HFF-Myc (cell line): ENCODE data around the gene MFNG.

Experiments
- DNase-seq: peaks from one replicate; pipeline ENCODE4 v3.0.0-alpha.2; 2011; ENCODE audit warnings: low read depth; ENCODE audit errors: extremely low read depth
- H3K4me3 ChIP-seq: replicated peaks from 2 replicates; pipeline ENCODE4 v1.5.1; 2011; ENCODE audit warnings: low read depth, mild to moderate bottlenecking, control low read depth, low read length
- TF ChIP-seq, protein P1 (sequence below): IDR thresholded peaks from 2 replicates; pipeline ENCODE4 v1.5.1; 2012; ENCODE audit warnings: mild to moderate bottlenecking, low read depth, low read length, control low read depth; ENCODE audit errors: missing control alignments

Gene MFNG

DNA sequence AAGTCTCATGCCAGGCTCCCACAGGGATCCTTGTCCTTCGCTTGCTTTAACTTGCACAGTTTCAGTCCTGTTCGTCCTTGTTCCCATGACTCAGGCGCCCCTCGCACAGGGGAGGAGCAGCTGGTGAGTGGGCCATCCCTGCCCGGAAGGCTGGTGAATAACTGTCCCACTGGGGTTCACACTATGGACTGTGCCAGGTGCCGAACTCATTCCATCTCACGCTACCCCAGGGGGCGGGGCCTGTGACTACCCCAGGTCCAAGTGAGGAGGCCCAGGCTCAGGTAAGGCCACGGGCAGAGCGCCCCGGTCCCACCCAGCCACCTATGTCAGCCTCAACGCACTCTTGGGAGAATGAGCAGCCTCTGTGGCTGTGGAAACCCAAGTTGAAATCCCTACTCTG is 40.2 kb upstream of the MFNG start:
- DNase-seq, result no peak
- TF ChIP-seq, protein P1, sequence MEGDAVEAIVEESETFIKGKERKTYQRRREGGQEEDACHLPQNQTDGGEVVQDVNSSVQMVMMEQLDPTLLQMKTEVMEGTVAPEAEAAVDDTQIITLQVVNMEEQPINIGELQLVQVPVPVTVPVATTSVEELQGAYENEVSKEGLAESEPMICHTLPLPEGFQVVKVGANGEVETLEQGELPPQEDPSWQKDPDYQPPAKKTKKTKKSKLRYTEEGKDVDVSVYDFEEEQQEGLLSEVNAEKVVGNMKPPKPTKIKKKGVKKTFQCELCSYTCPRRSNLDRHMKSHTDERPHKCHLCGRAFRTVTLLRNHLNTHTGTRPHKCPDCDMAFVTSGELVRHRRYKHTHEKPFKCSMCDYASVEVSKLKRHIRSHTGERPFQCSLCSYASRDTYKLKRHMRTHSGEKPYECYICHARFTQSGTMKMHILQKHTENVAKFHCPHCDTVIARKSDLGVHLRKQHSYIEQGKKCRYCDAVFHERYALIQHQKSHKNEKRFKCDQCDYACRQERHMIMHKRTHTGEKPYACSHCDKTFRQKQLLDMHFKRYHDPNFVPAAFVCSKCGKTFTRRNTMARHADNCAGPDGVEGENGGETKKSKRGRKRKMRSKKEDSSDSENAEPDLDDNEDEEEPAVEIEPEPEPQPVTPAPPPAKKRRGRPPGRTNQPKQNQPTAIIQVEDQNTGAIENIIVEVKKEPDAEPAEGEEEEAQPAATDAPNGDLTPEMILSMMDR, result no peak
- H3K4me3 ChIP-seq, result no peak overlapping the region

DNA sequence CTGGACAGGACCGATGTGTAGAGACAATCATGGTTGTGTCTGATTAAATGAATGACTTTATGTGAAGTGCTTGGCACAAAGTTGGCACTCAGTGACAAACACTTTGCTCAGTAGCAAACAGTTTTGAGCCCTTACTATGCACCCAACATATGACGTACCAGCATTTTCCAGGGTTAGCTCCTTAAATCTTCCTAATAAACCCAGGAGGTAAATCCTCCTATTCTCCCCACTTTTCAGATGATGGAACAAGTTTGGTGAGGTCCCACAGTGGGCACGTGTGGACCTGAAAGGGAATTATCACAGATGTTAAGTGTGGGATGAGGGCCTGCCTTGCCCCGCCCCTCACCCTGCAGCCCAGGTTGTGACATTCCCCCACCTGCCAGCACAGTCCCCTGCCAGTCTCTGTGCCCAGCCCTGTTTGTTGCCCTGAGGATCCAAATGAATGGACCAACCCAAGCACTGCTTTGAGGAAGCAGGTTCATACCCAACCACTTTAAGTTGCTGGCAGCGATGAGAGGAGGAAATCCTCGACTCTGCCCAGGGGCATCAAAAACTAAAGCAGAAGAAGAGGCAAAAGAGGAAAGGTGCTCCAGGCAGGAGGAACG is 39.7 kb upstream of the MFNG start:
- DNase-seq, result no peak
- H3K4me3 ChIP-seq, result no peak overlapping the region

DNA sequence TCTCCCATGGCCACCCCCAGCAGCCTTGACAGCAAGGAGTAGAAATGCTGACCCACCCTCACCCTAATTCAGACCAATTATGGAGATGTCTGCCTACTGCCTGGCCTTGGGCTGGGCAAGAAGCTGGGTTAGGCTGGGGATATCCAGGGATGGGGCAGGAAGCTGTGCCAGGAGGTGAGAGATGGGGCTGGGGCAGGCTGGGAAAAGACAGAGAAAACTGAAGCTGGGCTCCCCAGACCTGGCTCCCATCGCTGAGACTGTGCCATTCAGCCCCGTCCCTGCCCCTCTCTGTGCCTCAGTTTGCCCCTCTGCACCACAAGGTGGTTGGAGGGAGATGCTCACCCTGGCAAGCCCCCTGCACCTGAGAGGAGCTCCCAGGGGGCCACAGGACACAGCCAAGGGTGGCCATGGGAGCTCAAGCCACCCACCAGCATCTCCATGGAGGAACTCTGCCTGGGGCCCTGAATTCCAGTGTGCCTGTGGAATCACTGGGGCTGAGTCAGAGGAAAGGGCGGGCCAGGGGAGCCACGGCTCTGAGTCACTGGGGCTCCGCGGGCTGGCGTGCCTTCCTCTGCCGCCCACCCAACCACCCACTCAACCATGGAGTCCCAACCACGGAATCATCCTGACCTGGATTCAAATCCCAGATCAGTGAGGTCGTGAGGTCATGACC is 39.0 kb upstream of the MFNG start:
- TF ChIP-seq, protein P1, result no peak
- H3K4me3 ChIP-seq, result no peak overlapping the region
- DNase-seq, result peak; percentile 47

More for the DNA sequence above, 39.7 kb upstream of the MFNG start:
- TF ChIP-seq, protein P1, result no peak

DNA sequence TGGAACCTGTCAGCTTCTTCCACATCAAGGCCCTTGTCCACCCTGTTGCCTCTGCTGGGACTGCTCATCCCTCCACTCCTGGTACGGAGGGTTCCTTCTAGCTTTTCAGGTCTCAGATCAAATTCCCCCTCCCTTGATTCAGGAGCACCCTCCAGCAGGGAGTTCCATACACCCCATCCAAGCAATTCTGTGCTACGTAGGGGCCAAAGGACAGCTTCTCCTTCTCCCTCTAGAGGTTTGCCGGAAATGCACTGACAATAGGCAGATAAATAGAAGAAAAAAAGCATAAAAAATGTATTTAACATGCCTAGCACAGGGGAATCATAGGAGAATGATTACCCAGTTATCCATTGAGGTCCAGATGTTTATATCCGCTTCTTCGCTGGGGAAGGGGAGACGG is 36.3 kb upstream of the MFNG start:
- TF ChIP-seq, protein P1, result no peak
- no peak for DNase-seq
- no peak overlapping the region for H3K4me3 ChIP-seq

DNA sequence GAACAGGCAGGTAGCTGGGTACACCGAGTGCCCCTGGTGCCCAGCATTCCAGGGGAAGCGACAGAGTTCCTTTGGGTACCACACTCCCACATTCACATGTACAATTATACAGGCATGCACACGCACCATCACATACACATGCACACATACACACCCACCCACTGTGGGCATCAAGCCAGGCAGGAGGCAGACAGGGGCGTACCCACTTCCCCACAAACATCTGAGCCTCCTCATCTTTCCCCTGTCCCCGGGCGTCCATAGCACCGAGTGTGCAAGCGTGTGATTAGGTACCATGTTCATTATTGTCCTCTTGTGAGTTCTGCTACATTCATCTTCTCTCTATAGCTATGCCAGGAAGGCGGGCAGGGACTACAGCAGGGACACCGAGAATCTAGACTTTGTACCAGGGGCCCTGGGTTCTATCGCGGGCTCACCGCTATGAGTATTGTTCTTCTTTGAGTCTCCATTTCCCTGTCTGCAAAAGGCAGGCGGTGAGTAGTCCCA is 35.1 kb upstream of the MFNG start:
- H3K4me3 ChIP-seq, result no peak overlapping the region
- TF ChIP-seq, protein P1, result no peak
- DNase-seq, result no peak

DNA sequence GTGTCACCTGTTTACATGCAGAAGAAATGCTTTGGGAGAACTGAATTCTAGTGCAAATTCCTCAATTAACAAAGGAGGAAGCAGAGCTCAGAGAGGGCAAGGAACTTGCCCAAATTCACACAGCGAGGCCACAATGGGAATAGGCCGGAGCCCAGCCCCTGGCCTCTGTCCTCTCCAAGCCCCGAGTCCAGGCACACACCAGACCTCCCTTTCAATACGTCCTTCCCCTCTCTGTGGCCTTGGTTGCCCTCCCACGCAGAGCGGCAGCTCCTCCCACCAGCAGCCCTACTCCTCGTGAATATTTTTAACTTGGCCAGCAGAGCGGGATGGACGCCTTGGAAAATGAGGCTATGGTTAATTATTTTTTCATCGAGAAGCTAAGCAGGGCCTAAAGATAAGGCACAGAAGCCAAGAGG is 34.6 kb upstream of the MFNG start:
- TF ChIP-seq, protein P1, result no peak

More for the DNA sequence above, 34.6 kb upstream of the MFNG start:
- H3K4me3 ChIP-seq, result no peak overlapping the region
- DNase-seq, result no peak
